Left ventricle myocardium superior (tissue), 1 donor: ENCODE data around the gene SEPHS1. TPM values are rescaled to one million over a fixed set of nuclear protein-coding genes. Genes with fewer than 3 reads are reported as not detected.

ENCODE experiments used
- total RNA-seq: library from RNA; stranded (reverse); fragmentation: NEBNext Ultra II Directional; extraction: Animal tissue kit (Norgen Biotek cat#: 25700); gene quantifications from one replicate; pipeline ENCODE4 v1.2.1, GENCODE V29; 2021
- donor health status: DM: no; HTN: yes; CAD: no; lungs with severe emphysema.

The SEPHS1 gene
- total RNA-seq, 1 donor from 2014 or later = 27.8 TPM

Other genes with a start within 250 kb of the SEPHS1 start
- gene OPTN, start 248.1 kb downstream of the SEPHS1 start, total RNA-seq = 167 TPM
- 0.30 TPM for gene MCM10, start 186.7 kb downstream of the SEPHS1 start, total RNA-seq
- not detected for gene UCMA, start 113.9 kb downstream of the SEPHS1 start, total RNA-seq
- gene PHYH, start 48.2 kb downstream of the SEPHS1 start, total RNA-seq = 177 TPM
- gene BEND7, start 180.7 kb upstream of the SEPHS1 start, total RNA-seq = 17.4 TPM
- 17.0 TPM for gene PRPF18, start 238.7 kb upstream of the SEPHS1 start, total RNA-seq